ENCODE data around the gene OSTC. TPM values are rescaled to one million over a fixed set of nuclear protein-coding genes. Genes with fewer than 3 reads are reported as not detected.

Gene OSTC
- polyA plus RNA-seq, 1 of the 3 experiments (the other 2 are of a cell fraction): 107 TPM

DNA sequence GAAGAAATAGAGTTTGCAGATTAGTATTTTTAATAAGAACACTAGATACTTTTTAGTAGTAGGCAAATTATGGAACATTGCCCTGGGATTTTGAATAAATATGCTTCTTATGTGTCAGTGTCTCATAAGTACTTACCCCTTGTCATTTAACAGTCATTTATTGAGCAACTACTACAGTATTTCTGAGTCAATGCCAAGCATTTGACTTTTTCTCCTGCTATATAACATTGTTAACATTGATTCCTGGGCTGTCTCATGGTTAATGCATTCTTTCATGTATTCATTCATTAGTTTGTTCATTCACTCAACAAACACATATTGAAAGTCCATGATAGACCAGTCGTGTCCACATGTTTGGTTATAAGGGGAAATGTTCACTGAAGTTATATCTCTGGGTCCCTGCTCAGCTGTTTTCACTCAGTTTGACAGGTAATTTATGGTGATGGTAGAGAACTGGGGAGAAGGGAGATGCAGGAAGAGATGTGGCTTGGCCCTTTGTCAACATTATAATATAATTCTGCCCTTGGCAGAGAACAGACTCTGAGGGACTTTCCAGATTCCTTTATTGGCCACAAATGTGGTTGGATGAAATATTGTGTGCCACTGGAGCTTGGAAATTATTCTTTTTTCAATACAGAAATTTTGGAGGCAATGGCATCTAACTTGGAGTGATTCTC, 49.8 kb downstream of the OSTC start:
- Histone ChIP-seq H3K36me3 (replicated peaks in 1 of 2; ENCODE audit: control insufficient read depth in 1 of 2, insufficient read depth in 2 of 2, low read length in 1 of 2) (no peaks in the 10 kb centered on the region), H3K79me2 (ENCODE audit: insufficient read depth) (no peaks in the 10 kb centered on the region), H3F3A (replicated peaks; ENCODE audit: insufficient read depth) (peaks cover 5% of the 10 kb centered on the region), H3K9me3 (no peaks in the 10 kb centered on the region), H3K9me2 (no peaks in the 10 kb centered on the region), H3K27me3 (ENCODE audit: insufficient read depth) (no peaks in the 10 kb centered on the region; the same call in 1 of the 2 replicates), H3K4me3 (ENCODE audit: low read depth in 2 of 2, low read length in 1 of 2) (no peak overlapping the region), H3K9ac (no peak overlapping the region), H3K27ac (ENCODE audit: low read depth in 2 of 2, low read length in 1 of 2) (no peak overlapping the region; a peak in 1 of 4 replicates), H2AFZ (ENCODE audit: low read depth) (no peak overlapping the region), H3K4me2 (no peak overlapping the region; the same call in 1 of the 2 replicates), H4K20me1 (ENCODE audit: insufficient read depth) (no peaks in the 10 kb centered on the region), H3K4me1 (ENCODE audit: control insufficient read depth in 1 of 2, insufficient read depth in 2 of 2, low read depth in 1 of 2, low read length in 1 of 2) (peaks cover 0 to 4% of the 10 kb centered on the region in 2 experiments; a peak in 2 of 4 replicates)
- POLR2A ChIA-PET: interaction anchor here (0.6 kb wide), 1 partner anchor 1768 kb away, joined by 3 read pairs; no protein-coding TSS in a partner anchor
- DNase-seq: peak; percentile 17
- CTCF ChIA-PET: no interaction called here
- WGBS (ENCODE audit: low lambda C conversion rate): 0% methylated on average over 1 of the region's 1 CpG
- peak; percentile 25; the same call in 1 of the 2 replicates for TF ChIP-seq ELF1 (IDR thresholded peaks at IDR 0.05)
- no peak for TF ChIP-seq CHD2 (IDR thresholded peaks at IDR 0.05; ENCODE audit: low read length, partially characterized antibody)
- TF ChIP-seq, protein P1, sequence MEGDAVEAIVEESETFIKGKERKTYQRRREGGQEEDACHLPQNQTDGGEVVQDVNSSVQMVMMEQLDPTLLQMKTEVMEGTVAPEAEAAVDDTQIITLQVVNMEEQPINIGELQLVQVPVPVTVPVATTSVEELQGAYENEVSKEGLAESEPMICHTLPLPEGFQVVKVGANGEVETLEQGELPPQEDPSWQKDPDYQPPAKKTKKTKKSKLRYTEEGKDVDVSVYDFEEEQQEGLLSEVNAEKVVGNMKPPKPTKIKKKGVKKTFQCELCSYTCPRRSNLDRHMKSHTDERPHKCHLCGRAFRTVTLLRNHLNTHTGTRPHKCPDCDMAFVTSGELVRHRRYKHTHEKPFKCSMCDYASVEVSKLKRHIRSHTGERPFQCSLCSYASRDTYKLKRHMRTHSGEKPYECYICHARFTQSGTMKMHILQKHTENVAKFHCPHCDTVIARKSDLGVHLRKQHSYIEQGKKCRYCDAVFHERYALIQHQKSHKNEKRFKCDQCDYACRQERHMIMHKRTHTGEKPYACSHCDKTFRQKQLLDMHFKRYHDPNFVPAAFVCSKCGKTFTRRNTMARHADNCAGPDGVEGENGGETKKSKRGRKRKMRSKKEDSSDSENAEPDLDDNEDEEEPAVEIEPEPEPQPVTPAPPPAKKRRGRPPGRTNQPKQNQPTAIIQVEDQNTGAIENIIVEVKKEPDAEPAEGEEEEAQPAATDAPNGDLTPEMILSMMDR (IDR thresholded peaks at IDR 0.05): no peak
- TF ChIP-seq, protein P2, sequence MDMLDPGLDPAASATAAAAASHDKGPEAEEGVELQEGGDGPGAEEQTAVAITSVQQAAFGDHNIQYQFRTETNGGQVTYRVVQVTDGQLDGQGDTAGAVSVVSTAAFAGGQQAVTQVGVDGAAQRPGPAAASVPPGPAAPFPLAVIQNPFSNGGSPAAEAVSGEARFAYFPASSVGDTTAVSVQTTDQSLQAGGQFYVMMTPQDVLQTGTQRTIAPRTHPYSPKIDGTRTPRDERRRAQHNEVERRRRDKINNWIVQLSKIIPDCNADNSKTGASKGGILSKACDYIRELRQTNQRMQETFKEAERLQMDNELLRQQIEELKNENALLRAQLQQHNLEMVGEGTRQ (IDR thresholded peaks at IDR 0.05; ENCODE audit: borderline replicate concordance, low read depth, low read length): no peak
- TF ChIP-seq TEAD4 (IDR thresholded peaks at IDR 0.05; ENCODE audit: borderline replicate concordance, insufficient read depth): peak; percentile 88
- no peak for TF ChIP-seq SMC3 (IDR thresholded peaks at IDR 0.05; ENCODE audit: low read depth, low read length)
- TF ChIP-seq NFIC (IDR thresholded peaks at IDR 0.05; ENCODE audit: borderline replicate concordance): peak; percentile 98
- no peak for TF ChIP-seq TAF1 (IDR thresholded peaks at IDR 0.05; ENCODE audit: borderline replicate concordance, low read depth, low read length)
- TF ChIP-seq NRF1 (IDR thresholded peaks at IDR 0.05; ENCODE audit: low read depth, low read length): no peak
- TF ChIP-seq YY1 (IDR thresholded peaks at IDR 0.05; ENCODE audit: low read depth): no peak
- TF ChIP-seq TCF12 (IDR thresholded peaks at IDR 0.05): peak; percentile 99
- TF ChIP-seq RAD21 (IDR thresholded peaks at IDR 0.05; ENCODE audit: low read length): no peak
- no peak; the same call in 1 of the 2 replicates for TF ChIP-seq SIN3A (IDR thresholded peaks at IDR 0.05; ENCODE audit: borderline replicate concordance, low read depth, low read length)
- TF ChIP-seq POLR2AphosphoS5 (IDR thresholded peaks at IDR 0.05; ENCODE audit: low read depth, low read length): peak; percentile 95
- no peak for TF ChIP-seq FOSL2 (IDR thresholded peaks at IDR 0.05; ENCODE audit: borderline replicate concordance, low read depth)
- TF ChIP-seq RCOR1 (IDR thresholded peaks at IDR 0.05; ENCODE audit: low read length): no peak
- TF ChIP-seq, protein P3, sequence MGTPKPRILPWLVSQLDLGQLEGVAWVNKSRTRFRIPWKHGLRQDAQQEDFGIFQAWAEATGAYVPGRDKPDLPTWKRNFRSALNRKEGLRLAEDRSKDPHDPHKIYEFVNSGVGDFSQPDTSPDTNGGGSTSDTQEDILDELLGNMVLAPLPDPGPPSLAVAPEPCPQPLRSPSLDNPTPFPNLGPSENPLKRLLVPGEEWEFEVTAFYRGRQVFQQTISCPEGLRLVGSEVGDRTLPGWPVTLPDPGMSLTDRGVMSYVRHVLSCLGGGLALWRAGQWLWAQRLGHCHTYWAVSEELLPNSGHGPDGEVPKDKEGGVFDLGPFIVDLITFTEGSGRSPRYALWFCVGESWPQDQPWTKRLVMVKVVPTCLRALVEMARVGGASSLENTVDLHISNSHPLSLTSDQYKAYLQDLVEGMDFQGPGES (IDR thresholded peaks at IDR 0.05; ENCODE audit: low read depth, low read length): no peak
- peak; percentile 82 to 84 for TF ChIP-seq EP300 (IDR thresholded peaks at IDR 0.05; ENCODE audit: borderline replicate concordance in 1 of 2, low read depth in 1 of 2, low read length in 1 of 2)
- peak; percentile 65 for TF ChIP-seq JUND (IDR thresholded peaks at IDR 0.05)
- no peak for TF ChIP-seq MXI1 (IDR thresholded peaks at IDR 0.05; ENCODE audit: low read depth, low read length)
- TF ChIP-seq FOXM1 (IDR thresholded peaks at IDR 0.05; ENCODE audit: low read depth): peak; percentile 75; the same call in 1 of the 2 replicates
- TF ChIP-seq RFX5 (IDR thresholded peaks at IDR 0.05; ENCODE audit: low read length): no peak
- TF ChIP-seq GABPA (IDR thresholded peaks at IDR 0.05; ENCODE audit: low read depth): no peak
- 0 out of 2 replicates have a peak, but pooled peaks have one; percentile 15 for TF ChIP-seq MEF2A (IDR thresholded peaks at IDR 0.05; ENCODE audit: borderline replicate concordance, low read depth)
- TF ChIP-seq, protein P4, sequence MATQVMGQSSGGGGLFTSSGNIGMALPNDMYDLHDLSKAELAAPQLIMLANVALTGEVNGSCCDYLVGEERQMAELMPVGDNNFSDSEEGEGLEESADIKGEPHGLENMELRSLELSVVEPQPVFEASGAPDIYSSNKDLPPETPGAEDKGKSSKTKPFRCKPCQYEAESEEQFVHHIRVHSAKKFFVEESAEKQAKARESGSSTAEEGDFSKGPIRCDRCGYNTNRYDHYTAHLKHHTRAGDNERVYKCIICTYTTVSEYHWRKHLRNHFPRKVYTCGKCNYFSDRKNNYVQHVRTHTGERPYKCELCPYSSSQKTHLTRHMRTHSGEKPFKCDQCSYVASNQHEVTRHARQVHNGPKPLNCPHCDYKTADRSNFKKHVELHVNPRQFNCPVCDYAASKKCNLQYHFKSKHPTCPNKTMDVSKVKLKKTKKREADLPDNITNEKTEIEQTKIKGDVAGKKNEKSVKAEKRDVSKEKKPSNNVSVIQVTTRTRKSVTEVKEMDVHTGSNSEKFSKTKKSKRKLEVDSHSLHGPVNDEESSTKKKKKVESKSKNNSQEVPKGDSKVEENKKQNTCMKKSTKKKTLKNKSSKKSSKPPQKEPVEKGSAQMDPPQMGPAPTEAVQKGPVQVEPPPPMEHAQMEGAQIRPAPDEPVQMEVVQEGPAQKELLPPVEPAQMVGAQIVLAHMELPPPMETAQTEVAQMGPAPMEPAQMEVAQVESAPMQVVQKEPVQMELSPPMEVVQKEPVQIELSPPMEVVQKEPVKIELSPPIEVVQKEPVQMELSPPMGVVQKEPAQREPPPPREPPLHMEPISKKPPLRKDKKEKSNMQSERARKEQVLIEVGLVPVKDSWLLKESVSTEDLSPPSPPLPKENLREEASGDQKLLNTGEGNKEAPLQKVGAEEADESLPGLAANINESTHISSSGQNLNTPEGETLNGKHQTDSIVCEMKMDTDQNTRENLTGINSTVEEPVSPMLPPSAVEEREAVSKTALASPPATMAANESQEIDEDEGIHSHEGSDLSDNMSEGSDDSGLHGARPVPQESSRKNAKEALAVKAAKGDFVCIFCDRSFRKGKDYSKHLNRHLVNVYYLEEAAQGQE (IDR thresholded peaks at IDR 0.05; ENCODE audit: low read depth, low read length): 0 out of 2 replicates have a peak, but pooled peaks have one; percentile 42
- no peak for TF ChIP-seq EZH2phosphoT487 (IDR thresholded peaks at IDR 0.05; ENCODE audit: borderline replicate concordance, low read depth)
- TF ChIP-seq, protein P5, sequence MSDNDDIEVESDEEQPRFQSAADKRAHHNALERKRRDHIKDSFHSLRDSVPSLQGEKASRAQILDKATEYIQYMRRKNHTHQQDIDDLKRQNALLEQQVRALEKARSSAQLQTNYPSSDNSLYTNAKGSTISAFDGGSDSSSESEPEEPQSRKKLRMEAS (IDR thresholded peaks at IDR 0.05; ENCODE audit: low read depth): no peak

All from SK-N-SH (cell line).